C1 segment of cervical spinal cord (tissue), 14 donors: Measurements from ENCODE around the gene NDEL1.
A peak's percentile ranks its signal among the peaks of the same experiment; 100 is the strongest.

Experiments used
- DNase-seq, 14 donors: peaks; one replicate each; lab custom pipeline; 2025; lab: John Stamatoyannopoulos, UW

NDEL1 gene

GRCh38 chr17:8455665-8456209 is 20.1 kb downstream of the NDEL1 start:
- DNase-seq = no peak

- DNase-seq = no peak
Observed at GRCh38 chr17:8458128-8458527, 22.4 kb downstream of the NDEL1 start.

GRCh38 chr17:8459107-8459506 is 23.4 kb downstream of the NDEL1 start:
- DNase-seq = no peak

GRCh38 chr17:8459831-8460230 is 24.1 kb downstream of the NDEL1 start:
- no peak for DNase-seq

GRCh38 chr17:8462564-8462963 is 26.9 kb downstream of the NDEL1 start:
- no peak for DNase-seq

GRCh38 chr17:8463099-8463498 is 27.4 kb downstream of the NDEL1 start:
- DNase-seq = no peak

GRCh38 chr17:8464941-8465340 is 29.3 kb downstream of the NDEL1 start:
- DNase-seq = no peak

GRCh38 chr17:8465356-8465755 is 29.7 kb downstream of the NDEL1 start:
- DNase-seq = no peak

- DNase-seq = no peak
Observed at GRCh38 chr17:8465759-8466158, 30.1 kb downstream of the NDEL1 start.

GRCh38 chr17:8466456-8466855 is 30.8 kb downstream of the NDEL1 start:
- DNase-seq = no peak

GRCh38 chr17:8466873-8467272 is 31.2 kb downstream of the NDEL1 start:
- DNase-seq = no peak

GRCh38 chr17:8467527-8467926 is 31.8 kb downstream of the NDEL1 start:
- peak in 2 of 14 donors; percentile 38 to 40 for DNase-seq

- peak in 1 of 14 donors; percentile 26 for DNase-seq
Observed at GRCh38 chr17:8468127-8468526, 32.4 kb downstream of the NDEL1 start.

- DNase-seq = no peak
Observed at GRCh38 chr17:8468980-8469379, 33.3 kb downstream of the NDEL1 start.

GRCh38 chr17:8469964-8470363 is 34.3 kb downstream of the NDEL1 start:
- peak in 2 of 14 donors; percentile 23 to 90 for DNase-seq

- DNase-seq = peak in 7 of 14 donors; percentile 22 to 80 (median 35)
Observed at GRCh38 chr17:8470447-8471047, 34.9 kb downstream of the NDEL1 start.

- no peak for DNase-seq
Observed at GRCh38 chr17:8472663-8473062, 37.0 kb downstream of the NDEL1 start.

- DNase-seq = no peak
Observed at GRCh38 chr17:8473451-8474192, 37.9 kb downstream of the NDEL1 start.

GRCh38 chr17:8474826-8475225 is 39.1 kb downstream of the NDEL1 start:
- no peak for DNase-seq

- DNase-seq = no peak
Observed at GRCh38 chr17:8475227-8475626, 39.5 kb downstream of the NDEL1 start.

GRCh38 chr17:8475781-8476180 is 40.1 kb downstream of the NDEL1 start:
- DNase-seq = no peak

GRCh38 chr17:8476741-8477140 is 41.1 kb downstream of the NDEL1 start:
- DNase-seq = no peak

- DNase-seq = no peak
Observed at GRCh38 chr17:8477171-8477570, 41.5 kb downstream of the NDEL1 start.
